GM12864 (cell line): ENCODE results near the gene PRRC1.
"Not testable (repeated sequence)": the region's sequence is repeated elsewhere in the genome, so short reads cannot be mapped to it uniquely, and the experiment has no call there.

Experiments used
- DNase-seq: peaks from one replicate; pipeline ENCODE4 v3.0.0-alpha.2; 2011; ENCODE audit warnings: low read depth
- H3K4me3 ChIP-seq: 2 replicates; pipeline ENCODE4 v1.5.1; 2011; ENCODE audit warnings: mild to moderate bottlenecking, low read depth, low read length, control low read depth
- CTCF ChIP-seq: IDR thresholded peaks from 2 replicates; pipeline ENCODE4 v1.5.1; 2011; ENCODE audit warnings: low read depth, mild to moderate bottlenecking, moderate library complexity, low read length, control low read depth, inconsistent platforms; ENCODE audit errors: missing control alignments

Gene PRRC1

GRCh38 chr5:127568166-127568565, 50.7 kb downstream of the PRRC1 start:
- DNase-seq: no peak
- H3K4me3 ChIP-seq: peak overlapping the region; percentile 40; the same call in 1 of the 2 replicates
- no peak for TF ChIP-seq CTCF

GRCh38 chr5:127569471-127569870, 52.0 kb downstream of the PRRC1 start:
- H3K4me3 ChIP-seq: peak overlapping the region; percentile 30
- DNase-seq: not testable (repeated sequence)

DNA sequence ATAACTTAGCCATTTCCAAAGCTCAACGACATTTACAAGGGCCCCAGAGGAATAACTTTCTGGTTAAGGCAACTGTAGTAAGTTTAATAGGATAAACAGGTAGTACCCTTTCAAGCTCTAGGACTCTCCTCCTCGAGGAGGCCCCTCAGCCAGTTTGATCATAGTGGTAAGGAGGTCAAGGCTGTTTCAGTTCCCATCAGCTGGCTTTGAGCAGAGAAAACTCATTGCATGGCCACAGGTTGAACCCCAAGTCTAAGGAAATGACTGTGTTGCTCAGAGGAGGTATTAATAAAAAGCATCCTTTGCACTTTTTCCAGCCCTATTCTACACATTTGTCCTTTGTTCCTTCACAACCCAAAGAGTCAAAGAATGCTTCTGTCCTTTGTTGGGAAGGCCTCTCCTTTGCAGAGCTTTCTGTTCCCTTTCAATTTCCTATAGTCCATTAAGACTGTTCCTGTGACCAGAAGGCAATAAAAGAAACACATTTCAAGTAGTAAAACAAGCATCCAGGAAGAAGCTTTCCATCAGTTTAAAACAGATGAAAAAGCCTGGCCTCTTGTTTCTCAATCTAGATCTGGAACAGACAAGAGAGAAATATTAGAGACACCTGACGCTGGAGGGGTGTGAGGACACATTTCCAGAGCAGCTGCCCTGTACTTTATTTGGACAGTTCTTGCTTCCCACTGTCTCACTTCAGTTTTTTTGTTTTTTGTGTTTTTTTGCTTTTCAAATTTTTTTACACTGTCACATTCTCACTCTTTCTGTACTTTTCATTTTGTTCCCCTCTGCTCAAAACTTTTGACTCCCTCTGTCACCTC, 54.1 kb downstream of the PRRC1 start:
- no peak for DNase-seq
- H3K4me3 ChIP-seq: no peak overlapping the region
- no peak for TF ChIP-seq CTCF

DNA sequence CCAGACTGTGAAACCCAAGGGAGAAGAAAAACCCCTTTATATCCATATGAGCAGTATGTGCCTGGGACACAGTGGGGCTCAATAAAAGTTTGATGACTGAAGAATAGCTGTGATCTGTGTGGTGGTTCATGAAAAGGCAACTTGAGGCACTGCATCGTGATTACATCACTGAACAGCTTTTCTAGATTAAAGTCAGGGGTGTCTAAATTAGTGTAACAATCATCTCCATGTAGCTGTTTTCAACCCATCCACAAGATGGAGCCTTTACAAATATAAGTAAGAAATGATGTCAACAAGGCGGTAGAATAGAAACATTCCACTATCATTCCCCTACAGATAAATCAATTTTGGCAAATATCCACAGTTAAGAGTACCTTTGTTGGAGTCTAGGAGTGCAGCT, 55.5 kb downstream of the PRRC1 start:
- no peak overlapping the region for H3K4me3 ChIP-seq
- no peak for DNase-seq
- peak; percentile 19 for TF ChIP-seq CTCF

DNA sequence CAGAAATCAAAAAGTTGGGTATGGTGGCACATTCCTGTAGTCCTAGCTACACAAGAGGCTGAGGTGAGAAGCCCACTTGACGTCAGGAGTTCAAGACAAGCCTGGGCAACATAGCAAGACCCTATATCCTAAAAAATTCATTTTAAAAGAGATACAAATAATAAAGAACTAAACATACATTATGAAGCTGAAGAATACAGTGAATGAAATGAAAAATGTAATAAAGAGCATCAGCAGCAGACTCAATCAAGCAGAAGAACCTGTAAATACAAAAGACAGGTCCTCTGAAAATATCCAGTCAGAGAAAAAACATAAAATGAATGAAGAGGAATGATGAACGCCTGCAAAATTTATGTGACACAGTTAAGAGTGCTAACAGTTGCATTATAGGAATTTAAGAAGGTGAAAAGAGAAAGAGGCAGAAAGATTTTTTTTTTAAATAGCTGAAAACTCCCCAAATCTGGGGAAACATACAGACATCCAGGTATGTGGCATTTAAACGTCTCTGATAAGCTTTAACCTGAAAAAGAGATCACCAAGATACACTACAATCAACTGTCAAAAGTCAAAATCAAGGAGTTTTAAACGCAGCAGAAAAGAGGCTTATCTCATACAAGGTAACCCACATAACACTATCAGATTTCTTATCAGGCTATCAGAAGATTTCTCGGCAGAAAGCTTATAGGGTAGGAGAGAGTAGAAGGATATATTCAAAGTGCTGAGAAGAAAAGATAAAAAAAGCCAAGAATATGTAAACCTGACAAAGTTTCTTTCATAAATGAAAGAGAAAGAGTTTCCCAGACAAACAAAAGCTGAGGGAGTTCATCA, 57.6 kb downstream of the PRRC1 start:
- DNase-seq: no peak
- TF ChIP-seq CTCF: no peak
- H3K4me3 ChIP-seq: no peak overlapping the region

GRCh38 chr5:127577458-127577857, 60.0 kb downstream of the PRRC1 start:
- no peak for TF ChIP-seq CTCF
- DNase-seq: no peak
- H3K4me3 ChIP-seq: no peak overlapping the region

DNA sequence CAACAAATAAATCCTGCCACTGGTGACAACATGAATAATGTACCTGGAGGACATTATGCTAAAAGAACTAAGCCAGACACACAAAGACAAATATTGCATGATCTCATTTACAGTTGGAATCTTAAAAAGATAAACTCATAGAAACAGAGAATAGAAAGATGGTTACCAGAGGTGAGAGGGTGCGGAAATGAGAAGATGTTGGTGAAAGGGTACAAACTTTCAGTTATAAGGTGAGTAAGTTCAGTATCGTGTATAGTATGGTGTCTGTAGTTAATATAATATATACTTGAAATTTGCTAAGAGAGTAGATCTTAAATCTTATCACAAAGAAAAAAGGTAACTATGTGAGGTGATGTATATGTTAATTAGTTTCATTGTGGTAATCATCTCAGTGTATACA, 63.3 kb downstream of the PRRC1 start:
- no peak for DNase-seq
- H3K4me3 ChIP-seq: no peak overlapping the region
- TF ChIP-seq CTCF: no peak
